Natural killer cell treated with Interleukin-12 subunit alpha and Interleukin-12 subunit beta and Interleukin-15 and Interleukin-18, amount 100 ng/mL, for 72 hours (primary cell): ENCODE results near the gene RADIL. TPM values are rescaled to one million over a fixed set of nuclear protein-coding genes. Genes with fewer than 3 reads are reported as not detected.
A peak's percentile ranks its signal among the peaks of the same experiment; 100 is the strongest.

Experiments used
- ATAC-seq, 2 donors: fragments of 150-1000 bp; cut with Tn5 transposase in 1 of 2; sonication (Bioruptor Pico), chemical (Tn5 transposase) in 1 of 2; 2 replicates each; pipeline ENCODE4 v1.10.0; 2021
- DNase-seq: peaks from one replicate; pipeline ENCODE4 v3.0.0; 2022; ENCODE audit warnings: low spot score
- H3K27ac Mint-ChIP-seq, 2 donors: 1 replicate in 1 of 2; 2 replicates in 1 of 2; pipeline ENCODE4 v1.8.0; 2022; ENCODE audit warnings: mixed read lengths in 2 of 2, mild to moderate bottlenecking in 1 of 2, moderate library complexity in 1 of 2
- H3K27me3 Mint-ChIP-seq, 2 donors: 1 replicate in 1 of 2; 2 replicates in 1 of 2; pipeline ENCODE4 v1.8.0; 2022; ENCODE audit warnings: mixed read lengths in 2 of 2
- H3K36me3 Mint-ChIP-seq: one replicate; pipeline ENCODE4 v1.8.0; 2022; ENCODE audit warnings: mixed read lengths
- H3K4me1 Mint-ChIP-seq, 2 donors: 1 replicate in 1 of 2; 2 replicates in 1 of 2; pipeline ENCODE4 v1.8.0; 2022; ENCODE audit warnings: low read depth in 2 of 2, mixed read lengths in 2 of 2, mild to moderate bottlenecking in 1 of 2
- H3K4me3 Mint-ChIP-seq: one replicate; pipeline ENCODE4 v1.8.0; 2022; ENCODE audit warnings: mixed read lengths
- H3K9me3 Mint-ChIP-seq: 2 replicates; pipeline ENCODE4 v1.8.0; 2022; ENCODE audit warnings: mixed read lengths
- total RNA-seq, 2 donors: library from RNA; stranded (reverse); gene quantifications; one replicate each; pipeline ENCODE4 v1.2.3, GENCODE V29; 2022

RADIL gene
- total RNA-seq, 2 donors from 2014 or later = 0.19 TPM; not detected in 1

DNA sequence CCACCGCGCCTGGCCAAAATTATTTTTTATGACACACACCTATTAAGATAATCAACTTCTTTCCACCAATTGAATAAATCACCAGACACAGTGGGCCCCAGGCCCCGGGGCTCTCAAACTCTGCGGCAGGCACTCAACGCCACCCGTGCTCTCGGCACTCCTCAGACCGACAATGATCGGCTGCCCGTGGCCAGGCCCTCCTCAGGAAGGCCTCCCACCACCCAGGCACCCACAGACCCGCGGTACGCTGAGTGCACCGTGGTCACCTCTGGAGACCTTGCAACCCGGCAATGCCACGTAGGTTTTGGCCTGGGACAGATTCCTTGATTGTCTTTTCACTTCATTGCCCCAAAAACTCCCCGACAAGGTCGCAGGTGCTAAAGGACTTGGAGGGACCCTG is 6.9 kb downstream of the RADIL start:
- no peak for ATAC-seq
- no peaks in the 10 kb centered on the region for H3K9me3 Mint-ChIP-seq
- peaks cover 0 to 5% of the 10 kb centered on the region in 2 donors for H3K27me3 Mint-ChIP-seq
- H3K27ac Mint-ChIP-seq = no peak overlapping the region
- H3K4me1 Mint-ChIP-seq = peaks cover 9 to 12% of the 10 kb centered on the region in 2 donors
- no peak overlapping the region for H3K4me3 Mint-ChIP-seq
- no peak for DNase-seq
- no peaks in the 10 kb centered on the region for H3K36me3 Mint-ChIP-seq

DNA sequence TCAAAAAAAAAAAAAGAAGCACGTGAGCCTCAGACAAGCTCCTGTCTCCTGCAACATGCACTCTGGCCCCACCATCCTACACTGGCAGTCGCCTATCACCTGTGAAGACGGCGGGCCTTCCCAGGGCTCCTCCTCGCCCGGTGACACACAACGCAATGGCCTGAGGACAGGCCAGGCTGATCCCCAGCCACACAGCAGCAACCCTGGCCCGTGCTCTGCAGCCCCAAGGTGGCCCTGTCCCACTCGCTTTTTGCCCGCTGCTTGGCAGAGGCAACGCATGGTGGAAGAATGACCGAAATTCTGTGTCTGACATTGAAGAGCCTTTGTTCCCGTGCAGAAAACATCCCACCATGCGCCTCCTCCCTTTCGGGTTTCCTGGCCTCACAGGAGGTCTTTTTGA is 8.1 kb downstream of the RADIL start:
- Mint-ChIP-seq H3K27me3 (peaks cover 5 to 6% of the 10 kb centered on the region in 2 donors), H3K36me3 (no peaks in the 10 kb centered on the region), H3K4me3 (no peak overlapping the region), H3K9me3 (no peaks in the 10 kb centered on the region), H3K4me1 (peaks cover 17 to 21% of the 10 kb centered on the region in 2 donors), H3K27ac (no peak overlapping the region)
- ATAC-seq (no peak), DNase-seq (no peak)

DNA sequence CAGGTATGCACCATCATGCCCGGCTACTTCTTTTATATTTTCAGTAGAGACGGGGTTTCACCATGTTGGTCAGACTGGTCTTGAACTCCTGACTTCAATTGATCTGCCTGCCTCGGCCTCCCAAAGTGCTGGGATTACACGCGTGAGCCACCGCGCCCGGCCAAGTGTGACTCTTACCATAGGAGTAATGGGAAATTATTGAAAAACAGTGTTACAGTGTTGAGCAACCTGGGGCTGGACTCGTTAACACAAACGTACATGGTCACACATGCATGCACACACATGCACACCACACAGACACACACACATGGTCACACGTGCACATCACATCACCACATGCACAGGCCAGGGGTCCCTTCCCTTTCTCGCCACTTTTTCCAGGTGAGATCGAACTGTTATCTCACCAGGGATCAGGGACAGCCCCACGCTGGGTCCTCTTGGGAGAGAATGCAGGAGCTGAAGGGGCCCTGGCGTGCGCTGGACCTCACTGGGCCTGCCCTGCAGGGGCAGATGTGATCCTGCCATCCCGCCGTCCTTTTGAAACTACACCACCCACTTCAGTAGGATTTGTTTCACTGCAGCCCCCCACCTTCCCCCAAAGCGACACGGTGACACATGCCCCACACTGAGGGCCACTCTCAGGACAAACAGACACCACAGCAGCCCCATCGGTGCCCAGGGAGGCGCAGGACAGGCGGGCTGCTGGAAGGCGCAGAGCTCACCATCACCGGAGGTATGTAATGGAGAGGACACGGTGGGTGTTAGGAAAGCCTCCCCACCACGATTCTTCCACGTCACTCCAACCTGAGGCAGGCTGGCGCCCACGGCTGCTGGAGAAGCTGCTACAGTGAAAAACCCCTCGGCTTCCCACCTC is 10.2 kb downstream of the RADIL start:
- Mint-ChIP-seq H3K27ac (peak overlapping the region in 1 of 2 donors; percentile 25), H3K36me3 (no peaks in the 10 kb centered on the region), H3K4me3 (peak overlapping the region; percentile 10), H3K9me3 (no peaks in the 10 kb centered on the region), H3K27me3 (peaks cover 5 to 6% of the 10 kb centered on the region in 2 donors), H3K4me1 (peaks cover 17 to 21% of the 10 kb centered on the region in 2 donors)
- DNase-seq (no peak), ATAC-seq (no peak)

DNA sequence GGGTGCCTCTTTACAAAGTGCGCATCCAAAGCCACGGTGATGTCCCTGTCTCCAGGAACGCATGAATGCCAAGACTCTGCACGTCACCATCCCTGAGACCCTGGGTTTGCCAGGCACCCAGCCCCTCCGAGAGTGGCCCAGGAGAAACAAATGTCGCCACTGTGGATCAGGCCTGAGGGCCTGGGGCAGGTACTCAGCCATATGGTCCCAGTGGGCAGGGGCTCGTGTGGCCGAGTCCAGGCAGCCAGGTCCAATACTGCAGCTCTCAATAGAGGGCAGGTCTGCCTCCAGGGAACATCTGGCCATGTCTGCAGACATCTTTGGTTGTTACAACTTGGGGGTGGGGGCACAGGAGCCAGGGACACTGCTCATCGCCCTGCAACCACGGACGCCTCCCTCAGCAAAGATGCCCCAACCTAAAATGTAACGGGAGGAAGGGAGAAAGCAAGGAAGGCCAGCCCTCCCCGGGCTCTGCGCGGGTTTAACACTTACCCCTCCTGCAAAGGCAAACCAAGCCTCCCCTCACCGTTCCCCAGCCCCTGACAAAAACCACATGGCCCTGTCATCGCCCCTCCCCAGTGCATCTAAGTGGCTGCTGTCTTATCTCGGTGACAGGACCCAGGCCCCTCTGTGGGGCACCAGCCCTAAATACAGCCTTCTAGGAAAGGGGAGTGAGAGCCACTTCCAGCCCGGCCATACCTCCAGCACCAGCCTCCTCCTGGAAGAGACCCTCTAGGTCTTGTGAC is 11.4 kb downstream of the RADIL start:
- Mint-ChIP-seq H3K27me3 (peaks cover 5 to 6% of the 10 kb centered on the region in 2 donors), H3K27ac (peak overlapping the region in 1 of 2 donors; percentile 25), H3K36me3 (no peaks in the 10 kb centered on the region), H3K4me3 (peak overlapping the region; percentile 46), H3K4me1 (peaks cover 17 to 21% of the 10 kb centered on the region in 2 donors), H3K9me3 (no peaks in the 10 kb centered on the region)
- DNase-seq = no peak
- peak; percentile 5 to 26 for ATAC-seq

DNA sequence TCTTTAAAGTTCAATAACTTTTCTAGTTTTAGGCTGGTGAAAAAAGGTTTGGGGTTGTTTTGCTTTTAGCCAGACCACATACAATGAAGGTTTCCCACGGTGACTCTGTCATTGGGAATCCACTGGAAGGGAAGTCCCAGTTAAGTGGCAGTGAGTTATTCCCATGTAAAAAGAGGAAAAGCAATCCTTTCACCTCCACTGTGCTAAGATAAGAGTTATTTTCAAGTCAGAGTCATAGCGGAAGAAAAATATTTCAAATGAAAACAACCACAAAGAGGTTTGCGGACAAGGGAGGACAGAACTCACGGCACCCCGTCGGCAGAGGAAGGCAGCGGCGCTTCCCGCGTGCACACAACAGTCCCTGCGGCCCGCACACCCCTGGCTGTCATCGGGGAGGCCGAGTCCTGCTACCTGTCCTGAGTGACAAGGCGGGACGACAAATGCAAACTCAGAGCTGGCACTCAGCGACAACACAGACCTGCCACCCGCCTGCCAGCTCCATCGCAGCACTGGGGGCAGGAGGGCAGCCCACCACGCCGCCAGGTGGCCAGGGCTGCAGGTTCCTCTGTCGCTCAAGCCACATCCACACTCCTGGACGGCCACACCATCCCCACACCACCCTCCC is 12.3 kb downstream of the RADIL start:
- Mint-ChIP-seq H3K27ac (peak overlapping the region in 1 of 2 donors; percentile 33), H3K4me1 (peaks cover 17 to 21% of the 10 kb centered on the region in 2 donors), H3K36me3 (no peaks in the 10 kb centered on the region), H3K4me3 (peak overlapping the region; percentile 54), H3K27me3 (peaks cover 5 to 6% of the 10 kb centered on the region in 2 donors), H3K9me3 (no peaks in the 10 kb centered on the region)
- no peak for DNase-seq
- no peak for ATAC-seq

DNA sequence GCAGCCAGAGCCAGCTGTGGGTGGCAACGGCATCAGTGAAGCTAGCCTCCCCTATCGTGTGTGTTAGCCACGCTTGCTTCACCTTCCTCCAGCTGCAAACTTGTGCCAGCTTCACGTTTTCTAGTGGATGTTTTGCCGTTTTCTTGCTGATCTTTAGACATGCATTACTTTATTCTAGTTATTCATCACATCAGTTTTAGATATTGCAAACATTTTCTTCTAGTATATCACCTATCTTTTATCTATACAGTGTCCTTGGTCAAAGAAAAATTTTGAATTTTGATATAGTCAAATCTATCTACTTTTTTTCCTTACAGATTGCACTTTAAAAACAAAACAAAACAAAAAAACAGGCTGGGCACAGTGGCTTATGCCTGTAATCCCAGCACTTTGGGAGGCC is 15.0 kb downstream of the RADIL start:
- H3K36me3 Mint-ChIP-seq = no peaks in the 10 kb centered on the region
- H3K27me3 Mint-ChIP-seq = peaks cover 21 to 30% of the 10 kb centered on the region in 2 donors
- no peak overlapping the region for H3K27ac Mint-ChIP-seq
- no peak overlapping the region for H3K4me3 Mint-ChIP-seq
- H3K9me3 Mint-ChIP-seq = no peaks in the 10 kb centered on the region
- H3K4me1 Mint-ChIP-seq = peaks cover 17 to 21% of the 10 kb centered on the region in 2 donors
- DNase-seq = no peak
- ATAC-seq = no peak

DNA sequence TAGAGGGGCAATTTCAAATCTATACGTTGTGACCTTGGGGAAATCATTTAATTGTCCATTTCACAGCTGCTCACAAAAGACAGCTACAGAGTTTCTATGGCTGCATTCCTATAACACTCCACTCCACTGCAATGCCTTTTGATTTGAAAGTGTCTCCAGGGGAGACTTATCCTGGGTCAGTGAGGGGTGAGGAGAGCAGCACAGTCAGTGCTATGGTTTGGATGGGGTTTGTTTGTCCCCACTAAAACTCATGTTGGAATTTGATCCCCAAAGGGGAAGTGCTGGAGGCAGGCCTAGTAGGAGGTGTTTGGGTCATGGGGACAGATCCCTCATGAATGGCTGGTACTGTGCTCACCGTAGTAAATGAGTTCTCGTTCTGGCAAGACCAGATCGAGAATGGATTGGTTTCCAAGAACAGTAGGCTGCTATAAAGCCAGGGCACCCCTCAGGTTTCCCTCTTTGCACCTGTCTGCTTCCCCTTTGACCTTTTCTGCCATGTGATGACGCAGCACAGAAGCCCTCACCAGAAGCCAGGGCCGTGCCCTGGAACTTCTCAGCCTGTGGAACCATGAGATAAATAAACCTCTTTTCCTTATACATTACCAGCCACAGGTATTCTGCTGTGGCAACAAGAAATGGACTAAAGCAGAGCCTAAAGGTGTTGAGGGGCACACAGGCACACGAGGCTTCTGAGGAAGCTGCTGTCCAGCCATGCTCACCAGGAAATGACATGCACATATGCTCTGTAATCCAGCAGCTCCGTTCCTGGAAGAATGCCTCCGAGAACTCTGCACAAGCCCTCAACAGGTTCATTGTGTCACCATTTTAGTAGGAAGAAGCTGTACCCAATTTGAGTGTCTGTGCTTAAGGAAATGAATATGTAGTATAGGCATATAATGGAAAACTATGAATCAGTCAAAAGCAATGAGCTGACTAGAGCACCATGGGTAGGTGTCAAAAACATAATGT is 16.7 kb downstream of the RADIL start:
- Mint-ChIP-seq H3K27me3 (peaks cover 28 to 39% of the 10 kb centered on the region in 2 donors), H3K36me3 (peaks cover 7% of the 10 kb centered on the region), H3K27ac (no peak overlapping the region), H3K9me3 (no peaks in the 10 kb centered on the region), H3K4me1 (peaks cover 11 to 14% of the 10 kb centered on the region in 2 donors), H3K4me3 (no peak overlapping the region)
- ATAC-seq (no peak), DNase-seq (no peak)

DNA sequence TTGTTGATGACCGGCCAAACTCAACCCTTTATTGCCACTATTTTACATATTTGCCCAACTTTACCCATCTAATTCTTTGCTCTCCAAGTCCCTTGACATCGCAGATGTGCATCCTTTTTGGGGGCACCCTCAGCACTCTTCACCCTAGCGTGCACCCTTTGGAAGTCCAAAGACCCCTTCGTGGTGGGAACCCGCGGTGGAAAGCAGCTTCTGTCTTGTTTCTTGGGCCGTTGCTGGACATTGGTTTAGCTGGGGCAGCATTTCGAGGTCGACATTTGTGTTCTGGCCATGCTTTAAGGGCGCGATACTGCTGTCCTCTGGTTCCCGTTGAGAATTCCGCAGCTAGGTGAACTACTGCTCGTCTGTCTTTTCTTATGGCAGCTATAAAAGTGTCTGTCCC is 21.4 kb downstream of the RADIL start:
- Mint-ChIP-seq H3K4me1 (peaks cover 6 to 15% of the 10 kb centered on the region in 2 donors), H3K27me3 (peaks cover 29 to 56% of the 10 kb centered on the region in 2 donors), H3K9me3 (no peaks in the 10 kb centered on the region), H3K4me3 (peak overlapping the region; percentile 68), H3K36me3 (peaks cover 7% of the 10 kb centered on the region), H3K27ac (no peak overlapping the region)
- no peak for ATAC-seq
- DNase-seq = no peak

DNA sequence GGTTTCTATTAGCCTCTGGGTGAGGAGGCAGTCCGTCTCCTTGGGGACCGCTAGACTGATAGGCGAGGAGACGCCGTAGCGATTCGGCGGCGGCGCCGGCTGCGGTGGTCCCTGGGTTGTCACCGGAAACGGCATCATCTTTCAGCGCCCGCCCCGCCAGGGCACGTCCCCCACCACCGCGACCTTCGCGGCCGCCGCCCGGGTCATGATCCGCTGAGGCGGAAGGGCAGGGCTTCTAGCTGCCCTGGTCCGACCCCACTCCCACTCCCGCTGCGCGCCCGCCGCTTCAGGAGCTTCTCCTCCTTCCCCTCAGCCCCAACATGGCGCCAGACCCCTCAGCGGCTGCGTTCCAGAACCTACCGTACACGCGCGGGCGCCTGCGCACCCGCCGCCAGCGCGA is 21.8 kb downstream of the RADIL start, which contains the start of gene PAPOLB:
Gene PAPOLB, minus strand, starts transcription at position 358 of the 400 bp plus-strand sequence. Its CDS starts 220 bp downstream, at position 138.
- peaks cover 7% of the 10 kb centered on the region for H3K36me3 Mint-ChIP-seq
- H3K9me3 Mint-ChIP-seq = no peaks in the 10 kb centered on the region
- H3K4me3 Mint-ChIP-seq = peak within 1 kb of the TSS; percentile 68
- H3K27me3 Mint-ChIP-seq = peaks cover 30 to 61% of the 10 kb centered on the region in 2 donors
- ATAC-seq (peak; percentile 82 to 90), DNase-seq (peak; percentile 72)
- H3K4me1 Mint-ChIP-seq = peaks cover 6 to 16% of the 10 kb centered on the region in 2 donors
- peak within 1 kb of the TSS in 1 of 2 donors; percentile 45 for H3K27ac Mint-ChIP-seq

DNA sequence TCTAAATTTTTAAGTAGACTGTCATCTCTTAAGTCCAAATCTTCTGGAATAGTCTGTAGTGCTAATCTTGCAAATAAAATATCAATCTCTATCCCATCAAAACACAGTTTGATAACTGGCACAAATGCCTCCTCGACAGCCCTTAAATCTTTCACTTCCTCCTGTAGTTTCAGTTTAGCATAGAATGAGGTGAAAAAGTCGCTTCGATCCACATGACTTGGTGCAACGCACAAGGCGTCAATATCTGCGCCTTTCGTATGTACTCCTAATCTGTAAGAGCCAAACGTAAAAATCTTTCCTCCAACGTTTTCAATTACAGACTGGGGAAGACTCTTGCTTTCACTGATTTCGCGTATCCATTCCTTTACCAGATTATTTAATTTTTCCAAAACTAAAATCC is 22.3 kb downstream of the RADIL start:
- H3K9me3 Mint-ChIP-seq = no peaks in the 10 kb centered on the region
- H3K36me3 Mint-ChIP-seq = peaks cover 7% of the 10 kb centered on the region
- peak overlapping the region in 1 of 2 donors; percentile 45 for H3K27ac Mint-ChIP-seq
- peak overlapping the region; percentile 68 for H3K4me3 Mint-ChIP-seq
- no peak for ATAC-seq
- H3K4me1 Mint-ChIP-seq = peaks cover 6 to 16% of the 10 kb centered on the region in 2 donors
- no peak for DNase-seq
- H3K27me3 Mint-ChIP-seq = peaks cover 33 to 65% of the 10 kb centered on the region in 2 donors

DNA sequence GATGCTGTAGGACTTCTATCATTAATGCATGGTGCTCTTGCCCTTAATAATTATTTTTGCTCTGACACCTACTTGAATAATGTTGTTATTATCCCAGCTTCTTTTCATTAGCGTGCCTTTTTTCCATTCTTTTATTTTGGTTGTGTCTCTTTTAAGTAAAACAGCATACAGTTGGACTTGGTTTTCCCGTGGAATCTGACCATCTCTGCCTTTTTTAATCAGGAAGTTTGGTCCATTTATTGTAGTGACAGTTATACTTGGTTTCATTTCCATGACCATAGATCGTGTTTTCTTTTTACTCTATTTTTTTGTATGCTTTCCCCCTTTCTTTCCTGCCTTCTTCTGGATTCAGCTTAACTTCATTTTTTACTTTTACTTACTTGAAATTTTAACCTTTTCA is 26.3 kb downstream of the RADIL start:
- Mint-ChIP-seq H3K9me3 (no peaks in the 10 kb centered on the region), H3K27ac (no peak overlapping the region), H3K27me3 (peaks cover 14 to 33% of the 10 kb centered on the region in 2 donors), H3K36me3 (no peaks in the 10 kb centered on the region), H3K4me3 (no peak overlapping the region), H3K4me1 (peaks cover 3 to 10% of the 10 kb centered on the region in 2 donors)
- no peak for ATAC-seq
- DNase-seq = no peak

DNA sequence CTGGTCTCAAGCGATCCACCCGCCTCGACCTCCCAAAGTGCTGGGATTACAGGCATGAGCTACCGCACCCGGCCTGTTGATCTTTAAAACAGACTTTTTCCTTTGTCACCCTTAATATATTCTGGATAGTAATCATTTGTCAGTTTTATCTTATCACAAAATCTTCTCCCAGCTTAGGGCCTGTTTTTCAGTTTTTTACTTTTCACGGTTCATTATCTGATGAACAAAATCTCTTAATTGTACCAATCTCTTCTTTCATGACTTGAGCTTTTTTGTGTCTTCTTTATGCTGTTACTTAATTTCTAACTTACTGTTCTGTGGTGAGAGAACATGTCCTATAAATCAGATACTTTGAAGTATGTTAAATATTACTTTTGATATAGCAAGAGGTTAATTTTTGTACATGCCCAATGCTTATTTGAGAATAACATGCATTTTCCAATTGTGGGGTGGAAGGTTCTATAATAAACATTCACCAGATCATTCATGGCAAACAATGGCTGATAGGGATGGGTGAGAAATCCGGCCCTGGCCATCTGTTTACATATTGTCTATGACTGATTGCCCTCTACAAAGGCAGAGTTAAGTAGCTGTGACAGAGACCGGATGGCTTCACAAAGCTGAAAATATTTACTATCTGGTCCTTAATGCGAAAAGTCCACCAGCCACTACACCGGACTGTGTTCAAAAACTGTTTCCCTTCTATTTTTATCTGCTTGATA is 27.0 kb downstream of the RADIL start:
- Mint-ChIP-seq H3K4me1 (peaks cover 8 to 16% of the 10 kb centered on the region in 2 donors), H3K36me3 (no peaks in the 10 kb centered on the region), H3K9me3 (no peaks in the 10 kb centered on the region), H3K4me3 (no peak overlapping the region), H3K27me3 (peaks cover 14 to 32% of the 10 kb centered on the region in 2 donors), H3K27ac (no peak overlapping the region)
- DNase-seq = no peak
- no peak for ATAC-seq
